ENCODE results near the gene STMN3.
A peak's percentile ranks its signal among the peaks of the same experiment; 100 is the strongest.
"Not testable (repeated sequence)": the region's sequence is repeated elsewhere in the genome, so short reads cannot be mapped to it uniquely, and the experiment has no call there.

Gene STMN3

DNA sequence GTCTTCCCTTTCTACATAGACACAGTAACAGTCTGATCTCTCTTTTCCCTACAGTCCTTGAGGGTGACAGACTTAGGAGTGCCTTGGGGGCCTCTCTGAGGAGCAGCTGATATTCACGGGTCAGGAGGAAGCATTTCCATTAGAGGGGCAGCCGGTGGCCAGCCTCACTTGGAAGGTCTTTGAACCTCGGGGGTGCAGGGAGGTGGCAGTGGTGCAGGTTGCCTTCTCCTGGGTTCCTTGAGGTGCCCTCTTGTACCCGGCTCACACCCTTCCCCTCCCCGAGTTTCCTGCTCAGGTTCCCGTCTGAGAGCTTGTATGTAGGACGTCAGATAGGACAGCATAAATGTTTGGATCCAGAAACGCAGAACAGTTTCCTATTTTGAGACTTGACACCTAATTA lies 7.4 kb upstream of the STMN3 start:
- DNase-seq (ENCODE audit: extremely low read depth, insufficient read length) = no peak
- Histone ChIP-seq H3K36me3 (ENCODE audit: control insufficient read depth, insufficient read depth, low read length) (peaks cover 21% of the 10 kb centered on the region), H3K4me3 (replicated peaks; ENCODE audit: low read depth, low read length) (no peak overlapping the region), H3K27me3 (replicated peaks; ENCODE audit: control insufficient read depth, insufficient read depth, low read length) (no peaks in the 10 kb centered on the region)
- TF ChIP-seq, protein P1, sequence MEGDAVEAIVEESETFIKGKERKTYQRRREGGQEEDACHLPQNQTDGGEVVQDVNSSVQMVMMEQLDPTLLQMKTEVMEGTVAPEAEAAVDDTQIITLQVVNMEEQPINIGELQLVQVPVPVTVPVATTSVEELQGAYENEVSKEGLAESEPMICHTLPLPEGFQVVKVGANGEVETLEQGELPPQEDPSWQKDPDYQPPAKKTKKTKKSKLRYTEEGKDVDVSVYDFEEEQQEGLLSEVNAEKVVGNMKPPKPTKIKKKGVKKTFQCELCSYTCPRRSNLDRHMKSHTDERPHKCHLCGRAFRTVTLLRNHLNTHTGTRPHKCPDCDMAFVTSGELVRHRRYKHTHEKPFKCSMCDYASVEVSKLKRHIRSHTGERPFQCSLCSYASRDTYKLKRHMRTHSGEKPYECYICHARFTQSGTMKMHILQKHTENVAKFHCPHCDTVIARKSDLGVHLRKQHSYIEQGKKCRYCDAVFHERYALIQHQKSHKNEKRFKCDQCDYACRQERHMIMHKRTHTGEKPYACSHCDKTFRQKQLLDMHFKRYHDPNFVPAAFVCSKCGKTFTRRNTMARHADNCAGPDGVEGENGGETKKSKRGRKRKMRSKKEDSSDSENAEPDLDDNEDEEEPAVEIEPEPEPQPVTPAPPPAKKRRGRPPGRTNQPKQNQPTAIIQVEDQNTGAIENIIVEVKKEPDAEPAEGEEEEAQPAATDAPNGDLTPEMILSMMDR (IDR thresholded peaks at IDR 0.05; ENCODE audit: insufficient read depth, low read length, poor library complexity, severe bottlenecking) = no peak

DNA sequence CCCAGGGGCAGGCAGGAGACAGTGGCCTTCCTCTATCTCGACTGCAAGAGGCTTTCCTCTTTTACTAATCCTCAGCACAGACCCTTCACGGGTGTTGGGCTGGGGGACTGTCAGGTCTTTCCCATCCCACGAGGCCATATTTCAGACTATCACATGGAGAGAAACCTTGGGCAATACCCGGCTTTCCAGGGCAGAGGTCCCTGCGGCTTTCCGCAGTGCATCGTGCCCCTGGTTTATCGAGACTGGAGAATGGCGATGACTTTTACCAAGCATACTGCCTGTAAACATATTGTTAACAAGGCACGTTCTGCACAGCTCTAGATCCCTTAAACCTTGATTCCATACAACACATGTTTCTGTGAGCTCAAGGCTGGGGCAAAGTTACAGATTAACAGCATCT lies 7.0 kb upstream of the STMN3 start:
- not testable (repeated sequence) for H3K4me3 ChIP-seq (replicated peaks; ENCODE audit: low read depth, low read length); H3K27me3 ChIP-seq (replicated peaks; ENCODE audit: control insufficient read depth, insufficient read depth, low read length); DNase-seq (ENCODE audit: extremely low read depth, insufficient read length)
- H3K36me3 ChIP-seq (ENCODE audit: control insufficient read depth, insufficient read depth, low read length) = peaks cover 21% of the 10 kb centered on the region

DNA sequence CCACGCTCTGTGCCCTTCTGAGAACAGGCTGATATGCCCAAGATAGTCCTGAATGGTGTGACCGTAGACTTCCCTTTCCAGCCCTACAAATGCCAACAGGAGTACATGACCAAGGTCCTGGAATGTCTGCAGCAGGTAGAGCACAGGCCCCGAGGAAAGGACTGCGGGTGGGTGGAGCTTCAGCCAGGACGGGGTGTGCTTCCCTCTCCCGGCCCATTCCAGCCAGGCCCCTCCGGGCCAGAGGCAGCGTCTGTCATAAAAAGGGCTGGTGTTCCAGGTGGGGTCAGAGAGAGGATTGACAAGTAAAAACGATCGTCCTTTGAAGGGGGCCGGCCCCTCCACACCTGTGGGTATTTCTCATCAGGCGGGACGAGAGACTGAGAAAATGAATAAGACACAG lies 6.1 kb upstream of the STMN3 start:
- TF ChIP-seq, protein P1 (IDR thresholded peaks at IDR 0.05; ENCODE audit: insufficient read depth, low read length, poor library complexity, severe bottlenecking) = no peak
- Histone ChIP-seq H3K36me3 (ENCODE audit: control insufficient read depth, insufficient read depth, low read length) (peaks cover 18% of the 10 kb centered on the region), H3K4me3 (replicated peaks; ENCODE audit: low read depth, low read length) (peak overlapping the region; percentile 77), H3K27me3 (replicated peaks; ENCODE audit: control insufficient read depth, insufficient read depth, low read length) (no peaks in the 10 kb centered on the region)
- no peak for DNase-seq (ENCODE audit: extremely low read depth, insufficient read length)

DNA sequence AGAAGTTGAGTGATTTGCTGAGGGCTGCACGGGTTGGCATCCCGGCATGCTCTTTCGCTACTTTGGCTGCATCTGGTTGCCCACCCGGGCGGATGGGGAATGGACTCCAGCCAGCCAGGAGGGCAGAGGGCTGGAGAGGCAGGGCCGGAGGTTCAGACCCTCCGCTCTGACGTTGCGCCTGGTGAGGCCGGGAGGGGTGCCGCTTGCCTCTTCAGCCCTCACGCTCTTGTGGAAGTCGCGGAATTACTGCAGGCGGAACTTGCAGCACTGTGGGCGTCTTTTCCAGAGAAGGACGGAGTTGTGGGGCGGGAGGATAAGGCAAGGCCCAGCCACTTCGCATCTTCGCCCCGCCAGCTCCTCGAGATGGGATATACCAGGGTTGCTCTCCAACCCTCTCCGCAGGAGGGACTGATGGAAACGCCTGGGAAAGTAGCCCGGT lies 5.5 kb upstream of the STMN3 start:
- Histone ChIP-seq H3K4me3 (replicated peaks; ENCODE audit: low read depth, low read length) (peak overlapping the region; percentile 77), H3K27me3 (replicated peaks; ENCODE audit: control insufficient read depth, insufficient read depth, low read length) (no peaks in the 10 kb centered on the region), H3K36me3 (ENCODE audit: control insufficient read depth, insufficient read depth, low read length) (peaks cover 18% of the 10 kb centered on the region)
- TF ChIP-seq, protein P1 (IDR thresholded peaks at IDR 0.05; ENCODE audit: insufficient read depth, low read length, poor library complexity, severe bottlenecking) = no peak
- DNase-seq (ENCODE audit: extremely low read depth, insufficient read length) = no peak

DNA sequence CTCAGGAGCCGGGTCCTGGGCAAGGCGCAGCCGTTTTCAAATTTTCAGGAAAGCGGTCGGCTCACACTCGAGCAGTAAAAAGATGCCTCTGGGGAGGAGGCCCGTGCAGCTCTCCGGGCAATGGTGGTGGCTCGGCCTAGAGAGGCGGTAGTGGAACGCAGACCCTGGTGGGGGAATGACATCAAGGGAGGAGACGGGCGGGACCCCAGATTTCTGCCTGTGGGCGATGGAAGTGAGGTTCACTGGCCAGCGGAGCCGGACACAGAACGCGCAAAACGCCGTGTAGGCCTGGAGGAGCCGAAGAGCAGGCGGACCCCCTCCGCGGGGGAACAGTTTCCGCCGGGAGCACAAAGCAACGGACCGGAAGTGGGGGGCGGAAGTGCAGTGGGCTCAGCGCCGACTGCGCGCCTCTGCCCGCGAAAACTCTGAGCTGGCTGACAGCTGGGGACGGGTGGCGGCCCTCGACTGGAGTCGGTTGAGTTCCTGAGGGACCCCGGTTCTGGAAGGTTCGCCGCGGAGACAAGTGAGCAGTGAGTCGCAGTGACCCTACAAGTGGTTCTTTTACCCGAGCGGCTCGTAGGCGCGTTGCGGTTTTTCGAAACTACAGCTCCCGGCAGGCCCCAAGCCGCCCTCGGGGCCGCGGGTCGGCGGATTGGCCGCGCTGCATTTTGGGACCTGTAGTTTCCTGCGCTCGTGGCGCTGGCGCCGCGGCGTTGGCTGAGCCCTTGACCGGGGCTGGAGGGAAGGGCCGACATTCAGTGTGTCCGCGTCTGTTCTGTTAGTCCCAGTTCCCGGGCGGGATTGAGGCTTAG lies 4.9 kb upstream of the STMN3 start, which contains the start of gene RTEL1:
TSS of gene RTEL1 (plus strand) at position 376 of the 812 bp plus-strand sequence. CDS start 1,091 bp downstream, outside the sequence.
- DNase-seq (ENCODE audit: extremely low read depth, insufficient read length) = peak; percentile 96
- H3K4me3 ChIP-seq (replicated peaks; ENCODE audit: low read depth, low read length) = peak within 1 kb of the TSS; percentile 77
- H3K27me3 ChIP-seq (replicated peaks; ENCODE audit: control insufficient read depth, insufficient read depth, low read length) = no peaks in the 10 kb centered on the region
- peaks cover 16% of the 10 kb centered on the region for H3K36me3 ChIP-seq (ENCODE audit: control insufficient read depth, insufficient read depth, low read length)
- TF ChIP-seq, protein P1 (IDR thresholded peaks at IDR 0.05; ENCODE audit: insufficient read depth, low read length, poor library complexity, severe bottlenecking) = no peak

DNA sequence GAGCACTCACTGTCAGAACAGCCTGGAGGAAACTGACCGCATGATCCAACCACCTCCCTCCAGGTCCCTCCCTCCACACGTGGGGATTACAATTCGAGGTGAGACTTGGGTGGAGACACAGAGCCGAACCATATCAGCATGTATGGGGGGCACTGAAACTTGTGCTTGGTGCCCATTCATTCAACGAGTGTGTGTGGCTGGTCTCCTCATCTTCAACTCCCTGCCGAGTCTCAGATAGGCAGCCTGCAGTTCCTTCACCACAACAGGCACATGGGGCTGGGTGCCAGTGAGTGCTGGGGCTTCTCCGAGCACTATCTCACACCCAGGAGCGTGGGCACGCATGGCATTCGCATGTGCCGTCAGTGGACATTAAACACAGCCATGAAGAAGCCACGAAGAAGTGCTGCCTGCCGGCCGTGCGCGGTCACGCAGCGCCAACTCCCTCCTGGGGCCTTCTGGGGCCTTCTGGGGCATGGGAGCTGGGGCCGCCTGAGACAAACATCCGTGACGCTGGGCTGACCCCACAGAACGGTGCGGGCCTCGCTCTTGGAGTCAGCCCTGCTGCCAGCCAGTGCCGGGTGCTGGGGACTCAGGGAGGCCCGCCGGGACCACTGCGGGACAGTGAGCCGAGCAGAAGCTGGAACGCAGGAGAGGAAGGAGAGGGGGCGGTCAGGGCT lies 4.2 kb upstream of the STMN3 start:
- H3K36me3 ChIP-seq (ENCODE audit: control insufficient read depth, insufficient read depth, low read length) = peaks cover 15% of the 10 kb centered on the region
- TF ChIP-seq, protein P1 (IDR thresholded peaks at IDR 0.05; ENCODE audit: insufficient read depth, low read length, poor library complexity, severe bottlenecking) = no peak
- no peak for DNase-seq (ENCODE audit: extremely low read depth, insufficient read length)
- H3K4me3 ChIP-seq (replicated peaks; ENCODE audit: low read depth, low read length) = peak overlapping the region; percentile 77
- H3K27me3 ChIP-seq (replicated peaks; ENCODE audit: control insufficient read depth, insufficient read depth, low read length) = no peaks in the 10 kb centered on the region

All from GM06990 (cell line).